K562 (cell line): ENCODE measurements around the gene NUAK2. TPM values are rescaled to one million over a fixed set of nuclear protein-coding genes. Genes with fewer than 3 reads are reported as not detected.
"Not testable (repeated sequence)": the region's sequence is repeated elsewhere in the genome, so short reads cannot be mapped to it uniquely, and the experiment has no call there.

Experiments
- ATAC-seq: fragments of 200-7000 bp; cut with Tn5 transposase; 3 replicates; pipeline ENCODE4 v1.9.1; 2020; ENCODE audit warnings: moderate library complexity
- BruUV-seq: library from RNA; stranded (reverse); fragments of 400-500 nt; replicated peaks from 2 replicates; lab custom pipeline; 2021; lab: Mats Ljungman, UMichigan
- CTCF ChIA-PET: fragments of 300-600 bp; formaldehyde crosslinking; extraction: SDS; loops from one replicate; lab custom pipeline; 2021; ENCODE audit warnings: low intra/inter-chr PET ratio; lab: Yijun Ruan, JAX
- POLR2A ChIA-PET: fragments of 300-600, 350-650 bp; sonication (Branson Sonifier 250); formaldehyde crosslinking; extraction: SDS; loops from one replicate; lab custom pipeline; 2021; ENCODE audit warnings: antibody characterized with exemption, inconsistent platforms; lab: Yijun Ruan, JAX
- DNase-seq, 4 experiments: peaks; one replicate each; pipeline versions ENCODE4 v3.0.0 to v3.0.0-alpha.2; 2011 to 2018; ENCODE audit warnings: low spot score in 3 of 4, mixed read lengths in 3 of 4; ENCODE audit errors: extremely low read depth in 1 of 4
- FAIRE-seq: peaks from 2 replicates; lab custom pipeline; 2011; peaks lifted over from hg19 to GRCh38; lab: Jason Lieb, UNC
- H2AFZ ChIP-seq: 2 replicates; pipeline ENCODE4 v1.6.0; 2011; ENCODE audit warnings: low read depth, low read length, control low read depth, inconsistent platforms
- H3K27ac ChIP-seq: fragments of 200-600 bp; 3 replicates; pipeline ENCODE4 v1.8.0; 2011; ENCODE audit warnings: low read depth, mild to moderate bottlenecking, control low read depth, inconsistent platforms, low read length, moderate library complexity, mixed read lengths; ENCODE audit errors: extremely low read depth
- H3K27me3 ChIP-seq, 2 experiments: fragments of 300-600 bp in 1 of 2; 2 replicates in 1 of 2; 3 replicates in 1 of 2; pipeline versions ENCODE4 v1.6.0 to v1.8.0; 2011; ENCODE audit warnings: inconsistent platforms in 2 of 2, low read length in 2 of 2, mild to moderate bottlenecking in 1 of 2, mixed read lengths in 1 of 2, moderate library complexity in 1 of 2; ENCODE audit not compliant: control insufficient read depth in 2 of 2, insufficient read depth in 2 of 2
- H3K36me3 ChIP-seq: fragments of 300-600 bp; 3 replicates; pipeline ENCODE4 v1.8.0; 2011; ENCODE audit warnings: mild to moderate bottlenecking, low read length, inconsistent platforms; ENCODE audit not compliant: control insufficient read depth, insufficient read depth
- H3K4me1 ChIP-seq, 2 experiments: fragments of 200-600 bp in 1 of 2; replicated peaks in 1 of 2; 2 replicates in 1 of 2; 3 replicates in 1 of 2; pipeline versions ENCODE4 v1.5.1 to v1.8.0; 2011; ENCODE audit warnings: inconsistent platforms in 2 of 2, low read length in 2 of 2, mild to moderate bottlenecking in 1 of 2, mixed read lengths in 1 of 2, moderate library complexity in 1 of 2; ENCODE audit not compliant: control insufficient read depth in 2 of 2, insufficient read depth in 2 of 2
- H3K4me2 ChIP-seq: 2 replicates; pipeline ENCODE4 v1.6.1; 2011; ENCODE audit warnings: low read length, control low read depth, inconsistent platforms, mixed read lengths; ENCODE audit not compliant: insufficient read depth
- H3K4me3 ChIP-seq: fragments of 200-600 bp; sonication (generic), shearing (Covaris generic); 2 replicates; pipeline ENCODE4 v1.5.1; 2016; ENCODE audit warnings: control low read depth, inconsistent platforms
- H3K79me2 ChIP-seq: fragments of 200-600 bp; 3 replicates; pipeline ENCODE4 v1.8.0; 2011; ENCODE audit warnings: low read length, inconsistent platforms; ENCODE audit not compliant: control insufficient read depth, insufficient read depth
- H3K9ac ChIP-seq, 2 experiments: 2 replicates each; pipeline versions ENCODE4 v1.6.0 to v1.6.1; 2011; ENCODE audit warnings: low read depth in 2 of 2, low read length in 2 of 2, control low read depth in 1 of 2, inconsistent platforms in 1 of 2, mild to moderate bottlenecking in 1 of 2, mixed read lengths in 1 of 2; ENCODE audit not compliant: insufficient read depth in 1 of 2
- H3K9me1 ChIP-seq: one replicate; pipeline ENCODE4 v1.6.0; 2011; ENCODE audit warnings: inconsistent platforms, mild to moderate bottlenecking, low read length, moderate library complexity; ENCODE audit not compliant: control insufficient read depth, insufficient read depth
- H3K9me3 ChIP-seq: replicated peaks from 2 replicates; pipeline ENCODE4 v1.5.1; 2011; ENCODE audit warnings: low read depth, low read length, inconsistent platforms; ENCODE audit not compliant: control insufficient read depth, insufficient read depth
- H4K20me1 ChIP-seq: replicated peaks from 2 replicates; pipeline ENCODE4 v1.6.1; 2011; ENCODE audit warnings: low read length, inconsistent platforms, mixed read lengths; ENCODE audit not compliant: control insufficient read depth, insufficient read depth
- ETS1 ChIP-seq: conservative IDR thresholded peaks from 2 replicates; pipeline ENCODE4 v1.6.1; 2011; ENCODE audit warnings: low read depth, mild to moderate bottlenecking, low read length; ENCODE audit not compliant: control insufficient read depth
- ZBTB40 ChIP-seq, 2 experiments: fragments of 450-650 bp in 1 of 2; sonication (generic) in 1 of 2; formaldehyde crosslinking in 1 of 2; IDR thresholded peaks; 2 replicates each; pipeline versions ENCODE4 v1.7.1 to v1.9.0; 2016 to 2022; ENCODE audit warnings: inconsistent platforms in 1 of 2, mild to moderate bottlenecking in 1 of 2, missing genetic modification reagents in 1 of 2
- ZNF121 ChIP-seq: sonication (generic); formaldehyde crosslinking; conservative IDR thresholded peaks from 2 replicates; pipeline ENCODE4 v1.8.0; 2022; ENCODE audit warnings: missing genetic modification reagents
- ZSCAN29 ChIP-seq: fragments of 450-650 bp; IDR thresholded peaks from 2 replicates; pipeline ENCODE4 v1.6.1; 2017
- WGBS: fragments of 100-300 bp; shearing (Covaris generic); methylation state at CpG from one replicate; pipeline ENCODE4 v1.1.6; 2016; ENCODE audit warnings: low coverage, mixed read lengths; ENCODE audit not compliant: insufficient coverage; ENCODE audit errors: missing lambda C conversion rate; 5-methylcytosine and 5-hydroxymethylcytosine counted together
- in situ Hi-C: fragments of 300-500 bp; cut with MboI; formaldehyde crosslinking; loops from 4 replicates; pipeline ENCODE4 v1.15.0; 2018; ENCODE audit warnings: inconsistent platforms, mixed read lengths
- intact Hi-C: fragments of 100-400 bp; cut with micrococcal nuclease; formaldehyde crosslinking; loops from 2 replicates; pipeline ENCODE4 v1.14.2; 2022
- polyA plus RNA-seq, 8 experiments: library from polyadenylated mRNA; depleted of rRNA in 4 of 8; stranded (reverse) in 5 of 8; unstranded in 3 of 8; fragments of >200 nt; fragmentation: Nextera tagmentation in 2 of 8; fragmentation: Illumina TruSeq in 1 of 8; extraction: Ambion mirVana in 2 of 8; extraction: Trizol in 1 of 8; gene quantifications; 2 replicates each; pipeline versions ENCODE4 v1.2.1 to v1.2.3, GENCODE V29; 2011 to 2014; ENCODE audit warnings: inconsistent platforms in 1 of 8, missing spikeins in 1 of 8
- total RNA-seq, 7 experiments: library from RNA; depleted of rRNA in 6 of 7; stranded (reverse); fragments of >200 nt in 6 of 7; fragmentation: Illumina TruSeq in 2 of 7; extraction: Trizol in 2 of 7; gene quantifications; 2 replicates each; pipeline versions ENCODE4 v1.2.1 to v1.2.3, GENCODE V29; 2011 to 2021; ENCODE audit warnings: low replicate concordance in 1 of 7

NUAK2 gene
- total and polyA plus RNA-seq, 9 of the 15 experiments (the other 6 are each of a cell fraction or from before 2014, with no cell fraction given), result 0.04 to 0.44 (median 0.14) TPM

GRCh38 chr1:205365086-205365485 is 43.5 kb upstream of the NUAK2 start:
- H3K4me2 ChIP-seq, H3K4me1 ChIP-seq, ATAC-seq, intact Hi-C loops, H3K9me3 ChIP-seq, H3K79me2 ChIP-seq, H3K27ac ChIP-seq, H4K20me1 ChIP-seq: not testable (repeated sequence)
- POLR2A ChIA-PET, result interaction anchor here (0.7 kb wide), 1 partner anchor 36 kb away, joined by 3 read pairs; no protein-coding TSS in a partner anchor
- peak; percentile 66 for TF ChIP-seq ZNF121 (CRISPR knock-in tag)
- TF ChIP-seq, all 486 proteins: peak for 1; not testable (repeated sequence) for 485
- CTCF ChIA-PET, in situ Hi-C loops, H2AFZ ChIP-seq, BruUV-seq, FAIRE-seq, H3K9ac ChIP-seq, H3K36me3 ChIP-seq, H3K4me3 ChIP-seq, H3K9me1 ChIP-seq, DNase-seq: not testable (repeated sequence)
- peaks cover 23 to 46% of the 10 kb centered on the region in 2 experiments for H3K27me3 ChIP-seq
- WGBS, result 2% methylated on average over 8 of the region's 8 CpGs

GRCh38 chr1:205360891-205361290 is 39.3 kb upstream of the NUAK2 start:
- BruUV-seq, result no TSS peak
- CTCF ChIA-PET, result no interaction called here
- FAIRE-seq (no peak), DNase-seq (no peak), ATAC-seq (no peak)
- H4K20me1 ChIP-seq, result no peaks in the 10 kb centered on the region; the same call in 1 of the 2 replicates
- H2AFZ ChIP-seq, result no peak overlapping the region
- H3K9ac ChIP-seq, result no peak overlapping the region
- peaks cover 0 to 3% of the 10 kb centered on the region in 2 experiments; a peak in 1 of 5 replicates for H3K4me1 ChIP-seq
- H3K36me3 ChIP-seq, result no peaks in the 10 kb centered on the region
- WGBS, result 0% methylated on average over 4 of the region's 4 CpGs
- peaks cover 40 to 51% of the 10 kb centered on the region in 2 experiments for H3K27me3 ChIP-seq
- POLR2A ChIA-PET, result no interaction called here
- in situ Hi-C loops, result no loop called here
- intact Hi-C loops, result no loop called here
- no peak overlapping the region for H3K4me3 ChIP-seq
- H3K27ac ChIP-seq, result no peak overlapping the region
- no peaks in the 10 kb centered on the region for H3K79me2 ChIP-seq
- no peaks in the 10 kb centered on the region for H3K9me1 ChIP-seq
- no peaks in the 10 kb centered on the region for H3K9me3 ChIP-seq
- H3K4me2 ChIP-seq, result no peak overlapping the region
- TF ChIP-seq ZSCAN29 (no peak), ETS1 (no peak), ZBTB40 (IDR thresholded peaks at IDR 0.05) (no peak), ZBTB40 (CRISPR knock-in tag; IDR thresholded peaks at IDR 0.05) (no peak)
